ENCODE measurements around the gene PCDH15.

The PCDH15 gene

GRCh38 chr10:54363390-54363789 is 437.6 kb downstream of the PCDH15 start:
- H3K36me3 Mint-ChIP-seq (ENCODE audit: low read depth), result no peaks in the 10 kb centered on the region
- H3K27me3 Mint-ChIP-seq (ENCODE audit: low read depth), result no peaks in the 10 kb centered on the region
- H3K9me3 Mint-ChIP-seq, result peaks cover 18% of the 10 kb centered on the region
- H3K4me1 Mint-ChIP-seq (ENCODE audit: low read depth), result no peaks in the 10 kb centered on the region
- DNase-seq (ENCODE audit: low spot score), result no peak
- H3K27ac Mint-ChIP-seq, result no peak overlapping the region
- no peak overlapping the region for H3K4me3 Mint-ChIP-seq

- Mint-ChIP-seq H3K9me3 (peaks cover 21% of the 10 kb centered on the region), H3K27ac (no peak overlapping the region), H3K27me3 (ENCODE audit: low read depth) (no peaks in the 10 kb centered on the region), H3K4me1 (ENCODE audit: low read depth) (no peaks in the 10 kb centered on the region), H3K36me3 (ENCODE audit: low read depth) (no peaks in the 10 kb centered on the region), H3K4me3 (no peak overlapping the region)
- no peak for DNase-seq (ENCODE audit: low spot score)
These were observed 459.0 kb downstream of the PCDH15 start for GRCh38 chr10:54342058-54342457.

GRCh38 chr10:54335296-54335695 is 465.7 kb downstream of the PCDH15 start:
- no peak overlapping the region for H3K27ac Mint-ChIP-seq
- no peaks in the 10 kb centered on the region for H3K36me3 Mint-ChIP-seq (ENCODE audit: low read depth)
- H3K4me1 Mint-ChIP-seq (ENCODE audit: low read depth), result no peaks in the 10 kb centered on the region
- H3K4me3 Mint-ChIP-seq, result no peak overlapping the region
- H3K27me3 Mint-ChIP-seq (ENCODE audit: low read depth), result no peaks in the 10 kb centered on the region
- H3K9me3 Mint-ChIP-seq, result peaks cover 11% of the 10 kb centered on the region
- DNase-seq (ENCODE audit: low spot score), result no peak

- Mint-ChIP-seq H3K4me3 (no peak overlapping the region), H3K9me3 (peaks cover 28% of the 10 kb centered on the region), H3K27me3 (ENCODE audit: low read depth) (no peaks in the 10 kb centered on the region), H3K27ac (no peak overlapping the region), H3K36me3 (ENCODE audit: low read depth) (no peaks in the 10 kb centered on the region), H3K4me1 (ENCODE audit: low read depth) (no peaks in the 10 kb centered on the region)
- no peak for DNase-seq (ENCODE audit: low spot score)
These were observed 481.7 kb downstream of the PCDH15 start for GRCh38 chr10:54319341-54319740.

- no peaks in the 10 kb centered on the region for H3K27me3 Mint-ChIP-seq (ENCODE audit: low read depth)
- DNase-seq (ENCODE audit: low spot score), result no peak
- H3K4me3 Mint-ChIP-seq, result no peak overlapping the region
- H3K27ac Mint-ChIP-seq, result no peak overlapping the region
- H3K9me3 Mint-ChIP-seq, result peaks cover 25% of the 10 kb centered on the region
- H3K36me3 Mint-ChIP-seq (ENCODE audit: low read depth), result no peaks in the 10 kb centered on the region
- H3K4me1 Mint-ChIP-seq (ENCODE audit: low read depth), result no peaks in the 10 kb centered on the region
These were observed 482.6 kb downstream of the PCDH15 start for GRCh38 chr10:54318470-54318869.

GRCh38 chr10:54314430-54314829 is 486.6 kb downstream of the PCDH15 start:
- Mint-ChIP-seq H3K4me3 (no peak overlapping the region), H3K4me1 (ENCODE audit: low read depth) (no peaks in the 10 kb centered on the region), H3K27ac (no peak overlapping the region), H3K9me3 (peaks cover 26% of the 10 kb centered on the region), H3K27me3 (ENCODE audit: low read depth) (no peaks in the 10 kb centered on the region), H3K36me3 (ENCODE audit: low read depth) (no peaks in the 10 kb centered on the region)
- no peak for DNase-seq (ENCODE audit: low spot score)

- Mint-ChIP-seq H3K9me3 (peaks cover 14% of the 10 kb centered on the region), H3K4me3 (no peak overlapping the region), H3K36me3 (ENCODE audit: low read depth) (no peaks in the 10 kb centered on the region), H3K27me3 (ENCODE audit: low read depth) (no peaks in the 10 kb centered on the region), H3K27ac (no peak overlapping the region), H3K4me1 (ENCODE audit: low read depth) (no peaks in the 10 kb centered on the region)
- no peak for DNase-seq (ENCODE audit: low spot score)
These were observed 516.4 kb downstream of the PCDH15 start for GRCh38 chr10:54284526-54285193.

- no peaks in the 10 kb centered on the region for H3K36me3 Mint-ChIP-seq (ENCODE audit: low read depth)
- H3K4me3 Mint-ChIP-seq, result no peak overlapping the region
- no peaks in the 10 kb centered on the region for H3K4me1 Mint-ChIP-seq (ENCODE audit: low read depth)
- H3K27me3 Mint-ChIP-seq (ENCODE audit: low read depth), result no peaks in the 10 kb centered on the region
- no peak for DNase-seq (ENCODE audit: low spot score)
- peaks cover 5% of the 10 kb centered on the region for H3K9me3 Mint-ChIP-seq
- H3K27ac Mint-ChIP-seq, result no peak overlapping the region
These were observed 519.0 kb downstream of the PCDH15 start for GRCh38 chr10:54282012-54282411.

GRCh38 chr10:54266395-54266794 is 534.6 kb downstream of the PCDH15 start:
- Mint-ChIP-seq H3K4me1 (ENCODE audit: low read depth) (no peaks in the 10 kb centered on the region), H3K27me3 (ENCODE audit: low read depth) (no peaks in the 10 kb centered on the region), H3K27ac (no peak overlapping the region), H3K36me3 (ENCODE audit: low read depth) (peaks cover 2% of the 10 kb centered on the region), H3K9me3 (peaks cover 43% of the 10 kb centered on the region), H3K4me3 (no peak overlapping the region)
- DNase-seq (ENCODE audit: low spot score), result no peak

- Mint-ChIP-seq H3K36me3 (ENCODE audit: low read depth) (peaks cover 2% of the 10 kb centered on the region), H3K4me3 (no peak overlapping the region), H3K27ac (no peak overlapping the region), H3K9me3 (peaks cover 32% of the 10 kb centered on the region), H3K4me1 (ENCODE audit: low read depth) (no peaks in the 10 kb centered on the region), H3K27me3 (ENCODE audit: low read depth) (no peaks in the 10 kb centered on the region)
- no peak for DNase-seq (ENCODE audit: low spot score)
These were observed 538.3 kb downstream of the PCDH15 start for GRCh38 chr10:54262726-54263125.

GRCh38 chr10:54259104-54259503 is 541.9 kb downstream of the PCDH15 start:
- peaks cover 2% of the 10 kb centered on the region for H3K36me3 Mint-ChIP-seq (ENCODE audit: low read depth)
- H3K4me1 Mint-ChIP-seq (ENCODE audit: low read depth), result no peaks in the 10 kb centered on the region
- DNase-seq (ENCODE audit: low spot score), result no peak
- H3K4me3 Mint-ChIP-seq, result no peak overlapping the region
- H3K27me3 Mint-ChIP-seq (ENCODE audit: low read depth), result no peaks in the 10 kb centered on the region
- peaks cover 16% of the 10 kb centered on the region for H3K9me3 Mint-ChIP-seq
- no peak overlapping the region for H3K27ac Mint-ChIP-seq

GRCh38 chr10:54234832-54235231 is 566.2 kb downstream of the PCDH15 start:
- Mint-ChIP-seq H3K36me3 (ENCODE audit: low read depth) (no peaks in the 10 kb centered on the region), H3K9me3 (peaks cover 31% of the 10 kb centered on the region), H3K27me3 (ENCODE audit: low read depth) (no peaks in the 10 kb centered on the region), H3K4me3 (no peak overlapping the region), H3K4me1 (ENCODE audit: low read depth) (no peaks in the 10 kb centered on the region), H3K27ac (no peak overlapping the region)
- no peak for DNase-seq (ENCODE audit: low spot score)

GRCh38 chr10:54203401-54203800 is 597.6 kb downstream of the PCDH15 start:
- Mint-ChIP-seq H3K27me3 (ENCODE audit: low read depth) (no peaks in the 10 kb centered on the region), H3K27ac (no peak overlapping the region), H3K4me1 (ENCODE audit: low read depth) (no peaks in the 10 kb centered on the region), H3K4me3 (no peak overlapping the region), H3K9me3 (peaks cover 18% of the 10 kb centered on the region), H3K36me3 (ENCODE audit: low read depth) (no peaks in the 10 kb centered on the region)
- DNase-seq (ENCODE audit: low spot score), result no peak

GRCh38 chr10:54198051-54198450 is 603.0 kb downstream of the PCDH15 start:
- Mint-ChIP-seq H3K4me3 (no peak overlapping the region), H3K27me3 (ENCODE audit: low read depth) (no peaks in the 10 kb centered on the region), H3K36me3 (ENCODE audit: low read depth) (no peaks in the 10 kb centered on the region), H3K27ac (no peak overlapping the region), H3K9me3 (peaks cover 22% of the 10 kb centered on the region), H3K4me1 (ENCODE audit: low read depth) (no peaks in the 10 kb centered on the region)
- no peak for DNase-seq (ENCODE audit: low spot score)

- H3K4me3 Mint-ChIP-seq, result no peak overlapping the region
- no peaks in the 10 kb centered on the region for H3K4me1 Mint-ChIP-seq (ENCODE audit: low read depth)
- peaks cover 14% of the 10 kb centered on the region for H3K9me3 Mint-ChIP-seq
- no peak for DNase-seq (ENCODE audit: low spot score)
- H3K36me3 Mint-ChIP-seq (ENCODE audit: low read depth), result no peaks in the 10 kb centered on the region
- H3K27ac Mint-ChIP-seq, result no peak overlapping the region
- no peaks in the 10 kb centered on the region for H3K27me3 Mint-ChIP-seq (ENCODE audit: low read depth)
These were observed 606.2 kb downstream of the PCDH15 start for GRCh38 chr10:54194806-54195205.

All from T-helper 2 cell treated with Interferon-gamma antibody and Interleukin-4, amounts not matched to agents 5 μg/mL and 100 μg/mL, for 36 hours (primary cell).